Left renal cortex interstitium (tissue), 4 donors: Measurements from ENCODE around the gene XRN1. TPM values are rescaled to one million over a fixed set of nuclear protein-coding genes. Genes with fewer than 3 reads are reported as not detected.
"Not testable (repeated sequence)": the region's sequence is repeated elsewhere in the genome, so short reads cannot be mapped to it uniquely, and the experiment has no call there.

Source experiments
- DNase-seq, 4 donors: peaks; one replicate each; pipeline ENCODE4 v3.0.0-alpha.2; 2013; ENCODE audit warnings: low read depth in 4 of 4, low spot score in 2 of 4, missing footprints in 1 of 4
- polyA plus RNA-seq, 4 donors: library from polyadenylated mRNA; unstranded; fragments of 120-200 nt; gene quantifications; one replicate each; pipeline ENCODE4 v1.2.1, GENCODE V29; 2013; ENCODE audit not compliant: insufficient read length in 4 of 4

The XRN1 gene
- polyA plus RNA-seq, 4 donors = 20.6 to 33.2 (median 25.8) TPM

GRCh38 chr3:142439499-142440220, 8.2 kb downstream of the XRN1 start:
- not testable (repeated sequence) for DNase-seq

- not testable (repeated sequence) for DNase-seq
These were observed 9.7 kb downstream of the XRN1 start for GRCh38 chr3:142438096-142438495.

GRCh38 chr3:142436951-142437585, 10.8 kb downstream of the XRN1 start:
- no peak for DNase-seq

- DNase-seq = no peak
These were observed 13.3 kb downstream of the XRN1 start for GRCh38 chr3:142434503-142434902.

- no peak for DNase-seq
These were observed 14.7 kb downstream of the XRN1 start for GRCh38 chr3:142433110-142433509.

GRCh38 chr3:142429582-142429981, 18.3 kb downstream of the XRN1 start:
- no peak for DNase-seq

- no peak for DNase-seq
These were observed 23.1 kb downstream of the XRN1 start for GRCh38 chr3:142424754-142425153.

- DNase-seq = no peak
These were observed 28.8 kb downstream of the XRN1 start for GRCh38 chr3:142418926-142419592.

- no peak for DNase-seq
These were observed 30.5 kb downstream of the XRN1 start for GRCh38 chr3:142417302-142417701.

GRCh38 chr3:142400537-142400936, 47.3 kb downstream of the XRN1 start:
- DNase-seq = not testable (repeated sequence)

GRCh38 chr3:142394921-142395622, 52.8 kb downstream of the XRN1 start:
- no peak for DNase-seq

GRCh38 chr3:142385078-142385477, 62.8 kb downstream of the XRN1 start:
- no peak for DNase-seq

GRCh38 chr3:142374687-142375086, 73.2 kb downstream of the XRN1 start:
- DNase-seq = no peak

GRCh38 chr3:142369576-142369975, 78.3 kb downstream of the XRN1 start:
- DNase-seq = not testable (repeated sequence)

- no peak for DNase-seq
These were observed 81.4 kb downstream of the XRN1 start for GRCh38 chr3:142366434-142366833.

- DNase-seq = no peak
These were observed 83.8 kb downstream of the XRN1 start for GRCh38 chr3:142363936-142364467.

GRCh38 chr3:142363433-142363832, 84.4 kb downstream of the XRN1 start:
- not testable (repeated sequence) for DNase-seq

- no peak for DNase-seq
These were observed 88.5 kb downstream of the XRN1 start for GRCh38 chr3:142359367-142359766.

GRCh38 chr3:142356818-142357217, 91.0 kb downstream of the XRN1 start:
- no peak for DNase-seq

- no peak for DNase-seq
These were observed 92.1 kb downstream of the XRN1 start for GRCh38 chr3:142355692-142356091.

GRCh38 chr3:142354076-142354475, 93.8 kb downstream of the XRN1 start:
- no peak for DNase-seq
